HG03460 (cell line): ENCODE results near the gene MYO1B.

Experiments
- ATAC-seq: cut with Tn5 transposase; IDR thresholded peaks from one replicate; pipeline ENCODE4 v1.9.1; 2021; ENCODE audit not compliant: unreplicated experiment

Gene MYO1B

GRCh38 chr2:191319186-191319585 lies 74.0 kb downstream of the MYO1B start:
- ATAC-seq: no peak

- no peak for ATAC-seq
Measured at GRCh38 chr2:191320881-191321280, 75.7 kb downstream of the MYO1B start.

- ATAC-seq: peak; percentile 75
Measured at GRCh38 chr2:191321861-191322662, 76.9 kb downstream of the MYO1B start.

GRCh38 chr2:191322828-191323506 lies 77.8 kb downstream of the MYO1B start:
- ATAC-seq: no peak

GRCh38 chr2:191325651-191326365 lies 80.6 kb downstream of the MYO1B start:
- ATAC-seq: no peak

GRCh38 chr2:191327484-191327883 lies 82.3 kb downstream of the MYO1B start:
- no peak for ATAC-seq

- ATAC-seq: no peak
Measured at GRCh38 chr2:191328150-191328809, 83.1 kb downstream of the MYO1B start.

- ATAC-seq: no peak
Measured at GRCh38 chr2:191329841-191330240, 84.6 kb downstream of the MYO1B start.

GRCh38 chr2:191333911-191334357 lies 88.7 kb downstream of the MYO1B start:
- ATAC-seq: no peak

GRCh38 chr2:191335875-191336464 lies 90.8 kb downstream of the MYO1B start:
- ATAC-seq: no peak

- ATAC-seq: no peak
Measured at GRCh38 chr2:191341436-191341835, 96.2 kb downstream of the MYO1B start.

GRCh38 chr2:191343796-191344338 lies 98.7 kb downstream of the MYO1B start:
- ATAC-seq: no peak

GRCh38 chr2:191345788-191346187 lies 100.6 kb downstream of the MYO1B start:
- ATAC-seq: no peak

GRCh38 chr2:191347154-191347553 lies 102.0 kb downstream of the MYO1B start:
- no peak for ATAC-seq

GRCh38 chr2:191347881-191348280 lies 102.7 kb downstream of the MYO1B start:
- no peak for ATAC-seq

- ATAC-seq: no peak
Measured at GRCh38 chr2:191349990-191350389, 104.8 kb downstream of the MYO1B start.

- ATAC-seq: no peak
Measured at GRCh38 chr2:191350826-191351225, 105.6 kb downstream of the MYO1B start.

- ATAC-seq: no peak
Measured at GRCh38 chr2:191351298-191351697, 106.1 kb downstream of the MYO1B start.

- no peak for ATAC-seq
Measured at GRCh38 chr2:191351921-191352320, 106.7 kb downstream of the MYO1B start.

- no peak for ATAC-seq
Measured at GRCh38 chr2:191352536-191352935, 107.3 kb downstream of the MYO1B start.
